Mucosa of stomach (tissue), 1 donor: ENCODE data around the gene CCDC148.

Experiments used
- H3K27me3 ChIP-seq: one replicate; pipeline ENCODE4 v1.7.0; 2013; ENCODE audit warnings: mild to moderate bottlenecking, low read length; ENCODE audit not compliant: control insufficient read depth, insufficient read depth
- H3K36me3 ChIP-seq: one replicate; pipeline ENCODE4 v1.7.0; 2013; ENCODE audit warnings: low read length; ENCODE audit not compliant: control insufficient read depth, insufficient read depth
- H3K4me1 ChIP-seq: one replicate; pipeline ENCODE4 v1.7.0; 2013; ENCODE audit warnings: mild to moderate bottlenecking, low read length; ENCODE audit not compliant: control insufficient read depth, insufficient read depth
- H3K4me3 ChIP-seq: one replicate; pipeline ENCODE4 v1.7.0; 2013; ENCODE audit warnings: low read length
- H3K9ac ChIP-seq: one replicate; pipeline ENCODE4 v1.7.0; 2013; ENCODE audit warnings: mild to moderate bottlenecking, low read length, moderate library complexity
- H3K9me3 ChIP-seq: one replicate; pipeline ENCODE4 v1.7.0; 2013; ENCODE audit warnings: mild to moderate bottlenecking, low read length, moderate library complexity; ENCODE audit not compliant: control insufficient read depth
- donor health status: Pancreatic carcinoma.

CCDC148 gene

GRCh38 chr2:158154596-158154995 lies 302.0 kb downstream of the CCDC148 start:
- H3K4me1 ChIP-seq = no peaks in the 10 kb centered on the region
- H3K9ac ChIP-seq = no peak overlapping the region

GRCh38 chr2:158153270-158154015 lies 303.1 kb downstream of the CCDC148 start:
- Histone ChIP-seq H3K36me3 (no peaks in the 10 kb centered on the region), H3K4me1 (no peaks in the 10 kb centered on the region), H3K27me3 (no peaks in the 10 kb centered on the region)

More at GRCh38 chr2:158154596-158154995, 302.0 kb downstream of the CCDC148 start:
- Histone ChIP-seq H3K4me3 (no peak overlapping the region), H3K9me3 (no peaks in the 10 kb centered on the region), H3K27me3 (no peaks in the 10 kb centered on the region), H3K36me3 (no peaks in the 10 kb centered on the region)

GRCh38 chr2:158144914-158145625 lies 311.5 kb downstream of the CCDC148 start:
- Histone ChIP-seq H3K9ac (no peak overlapping the region), H3K9me3 (no peaks in the 10 kb centered on the region), H3K4me1 (peaks cover 8% of the 10 kb centered on the region), H3K27me3 (no peaks in the 10 kb centered on the region), H3K4me3 (no peak overlapping the region), H3K36me3 (no peaks in the 10 kb centered on the region)

More at GRCh38 chr2:158153270-158154015, 303.1 kb downstream of the CCDC148 start:
- Histone ChIP-seq H3K4me3 (no peak overlapping the region), H3K9me3 (no peaks in the 10 kb centered on the region), H3K9ac (no peak overlapping the region)

- H3K4me3 ChIP-seq = no peak overlapping the region
- no peaks in the 10 kb centered on the region for H3K9me3 ChIP-seq
- no peaks in the 10 kb centered on the region for H3K36me3 ChIP-seq
- no peaks in the 10 kb centered on the region for H3K27me3 ChIP-seq
- H3K9ac ChIP-seq = no peak overlapping the region
- H3K4me1 ChIP-seq = peaks cover 8% of the 10 kb centered on the region
These were observed 312.7 kb downstream of the CCDC148 start for GRCh38 chr2:158143703-158144360.

GRCh38 chr2:158142568-158143332 lies 313.8 kb downstream of the CCDC148 start:
- H3K36me3 ChIP-seq = no peaks in the 10 kb centered on the region
- H3K27me3 ChIP-seq = no peaks in the 10 kb centered on the region
- no peak overlapping the region for H3K4me3 ChIP-seq
- peaks cover 8% of the 10 kb centered on the region for H3K4me1 ChIP-seq
- no peak overlapping the region for H3K9ac ChIP-seq
- H3K9me3 ChIP-seq = no peaks in the 10 kb centered on the region

- H3K4me1 ChIP-seq = peaks cover 8% of the 10 kb centered on the region
- H3K36me3 ChIP-seq = no peaks in the 10 kb centered on the region
- no peaks in the 10 kb centered on the region for H3K9me3 ChIP-seq
- H3K4me3 ChIP-seq = no peak overlapping the region
- no peak overlapping the region for H3K9ac ChIP-seq
- no peaks in the 10 kb centered on the region for H3K27me3 ChIP-seq
These were observed 314.4 kb downstream of the CCDC148 start for GRCh38 chr2:158142165-158142564.

GRCh38 chr2:158140201-158140600 lies 316.4 kb downstream of the CCDC148 start:
- Histone ChIP-seq H3K9ac (no peak overlapping the region), H3K9me3 (no peaks in the 10 kb centered on the region), H3K4me1 (peaks cover 8% of the 10 kb centered on the region), H3K27me3 (no peaks in the 10 kb centered on the region), H3K36me3 (no peaks in the 10 kb centered on the region), H3K4me3 (no peak overlapping the region)

- Histone ChIP-seq H3K4me3 (no peak overlapping the region), H3K36me3 (no peaks in the 10 kb centered on the region)
These were observed 318.3 kb downstream of the CCDC148 start for GRCh38 chr2:158138255-158138654.

GRCh38 chr2:158135096-158135495 lies 321.5 kb downstream of the CCDC148 start:
- no peak overlapping the region for H3K4me3 ChIP-seq
- no peaks in the 10 kb centered on the region for H3K9me3 ChIP-seq
- peaks cover 29% of the 10 kb centered on the region for H3K4me1 ChIP-seq
- H3K27me3 ChIP-seq = no peaks in the 10 kb centered on the region
- H3K9ac ChIP-seq = no peak overlapping the region
- no peaks in the 10 kb centered on the region for H3K36me3 ChIP-seq

More at GRCh38 chr2:158138255-158138654, 318.3 kb downstream of the CCDC148 start:
- no peaks in the 10 kb centered on the region for H3K9me3 ChIP-seq
- no peaks in the 10 kb centered on the region for H3K27me3 ChIP-seq
- H3K9ac ChIP-seq = no peak overlapping the region
- H3K4me1 ChIP-seq = peaks cover 8% of the 10 kb centered on the region

- Histone ChIP-seq H3K36me3 (no peaks in the 10 kb centered on the region), H3K4me3 (no peak overlapping the region), H3K9me3 (no peaks in the 10 kb centered on the region), H3K27me3 (no peaks in the 10 kb centered on the region), H3K4me1 (peaks cover 33% of the 10 kb centered on the region), H3K9ac (no peak overlapping the region)
These were observed 321.9 kb downstream of the CCDC148 start for GRCh38 chr2:158134655-158135054.

GRCh38 chr2:158134055-158134454 lies 322.5 kb downstream of the CCDC148 start:
- Histone ChIP-seq H3K36me3 (no peaks in the 10 kb centered on the region), H3K27me3 (no peaks in the 10 kb centered on the region), H3K9me3 (no peaks in the 10 kb centered on the region), H3K4me1 (peaks cover 39% of the 10 kb centered on the region), H3K4me3 (no peak overlapping the region), H3K9ac (no peak overlapping the region)
